Endothelial cell of umbilical vein (primary cell): ENCODE measurements around the gene ITPKB. TPM values are rescaled to one million over a fixed set of nuclear protein-coding genes. Genes with fewer than 3 reads are reported as not detected.

Experiments used
- BruUV-seq: library from RNA; stranded (reverse); fragments of 400-500 nt; replicated peaks from 2 replicates; lab custom pipeline; 2021; lab: Mats Ljungman, UMichigan
- CTCF ChIA-PET: fragments of 300-600, 350-600 bp; sonication (Branson Sonifier 250); formaldehyde crosslinking; loops from one replicate; lab custom pipeline; 2021; ENCODE audit warnings: antibody characterized with exemption, inconsistent platforms; lab: Charles Lee
- POLR2A ChIA-PET: fragments of 300-600, 350-600 bp; sonication (Branson Sonifier 250); formaldehyde crosslinking; loops from one replicate; lab custom pipeline; 2021; ENCODE audit warnings: antibody characterized with exemption, inconsistent platforms; lab: Charles Lee
- DNase-seq: peaks from one replicate; pipeline ENCODE4 v3.0.0-alpha.2; 2011; ENCODE audit warnings: low read depth, low spot score
- FAIRE-seq: peaks from 2 replicates; lab custom pipeline; 2011; peaks lifted over from hg19 to GRCh38; lab: Jason Lieb, UNC
- H2AFZ ChIP-seq: 2 replicates; pipeline ENCODE4 v1.6.0; 2012; ENCODE audit warnings: low read depth, low read length, control low read depth, inconsistent platforms
- H3K27ac ChIP-seq: 2 replicates; pipeline ENCODE4 v1.5.1; 2011; ENCODE audit warnings: low read depth, mild to moderate bottlenecking, control low read depth, low read length, moderate library complexity; ENCODE audit not compliant: insufficient read depth
- H3K27me3 ChIP-seq, 2 experiments: 2 replicates each; pipeline versions ENCODE4 v1.6.0 to v1.6.1; 2011; ENCODE audit warnings: low read length in 2 of 2, mixed read lengths in 1 of 2; ENCODE audit not compliant: control insufficient read depth in 2 of 2, insufficient read depth in 2 of 2
- H3K36me3 ChIP-seq, 2 experiments: 2 replicates in 1 of 2; 3 replicates in 1 of 2; pipeline ENCODE4 v1.5.1; 2011; ENCODE audit warnings: low read length in 2 of 2, mild to moderate bottlenecking in 1 of 2, moderate library complexity in 1 of 2; ENCODE audit not compliant: control insufficient read depth in 2 of 2, insufficient read depth in 2 of 2; ENCODE audit errors: extremely low read depth in 1 of 2
- H3K4me1 ChIP-seq: 3 replicates; pipeline ENCODE4 v1.5.1; 2011; ENCODE audit warnings: mild to moderate bottlenecking, low read length; ENCODE audit not compliant: control insufficient read depth, insufficient read depth; ENCODE audit errors: extremely low read depth
- H3K4me2 ChIP-seq: 2 replicates; pipeline ENCODE4 v1.6.1; 2011; ENCODE audit warnings: low read length, control low read depth, mixed read lengths; ENCODE audit not compliant: insufficient read depth
- H3K4me3 ChIP-seq, 3 experiments: fragments of 200-600 bp in 1 of 3; sonication (generic), shearing (Covaris generic) in 1 of 3; replicated peaks in 1 of 3; 2 replicates each; pipeline ENCODE4 v1.5.1; 2011 to 2016; ENCODE audit warnings: control low read depth in 3 of 3, low read length in 3 of 3, mild to moderate bottlenecking in 2 of 3, inconsistent platforms in 1 of 3, low read depth in 1 of 3, moderate library complexity in 1 of 3; ENCODE audit not compliant: insufficient read depth in 1 of 3
- H3K79me2 ChIP-seq: 2 replicates; pipeline ENCODE4 v1.6.0; 2012; ENCODE audit warnings: low read length, inconsistent platforms; ENCODE audit not compliant: control insufficient read depth, insufficient read depth
- H3K9ac ChIP-seq: replicated peaks from 2 replicates; pipeline ENCODE3; 2011; ENCODE audit warnings: low read length, control low read depth; ENCODE audit not compliant: insufficient read depth; ENCODE audit errors: extremely low read depth
- H3K9me1 ChIP-seq: replicated peaks from 3 replicates; pipeline ENCODE4 v1.6.0; 2011; ENCODE audit warnings: mild to moderate bottlenecking, low read length; ENCODE audit not compliant: control insufficient read depth, insufficient read depth; ENCODE audit errors: extremely low read depth
- H3K9me3 ChIP-seq: replicated peaks from 2 replicates; pipeline ENCODE4 v1.5.1; 2012; ENCODE audit warnings: low read length, inconsistent platforms; ENCODE audit not compliant: control insufficient read depth, insufficient read depth
- H4K20me1 ChIP-seq: replicated peaks from 2 replicates; pipeline ENCODE3; 2011; ENCODE audit warnings: mild to moderate bottlenecking, low read length; ENCODE audit not compliant: control insufficient read depth, insufficient read depth; ENCODE audit errors: extremely low read depth
- CTCF ChIP-seq, 2 donors: IDR thresholded peaks; 1 replicate in 1 of 2; 2 replicates in 1 of 2; pipeline ENCODE4 v1.5.1; 2011; ENCODE audit warnings: low read length in 2 of 2, mild to moderate bottlenecking in 2 of 2, moderate library complexity in 2 of 2, control low read depth in 1 of 2, inconsistent platforms in 1 of 2, low read depth in 1 of 2; ENCODE audit not compliant: insufficient read depth in 1 of 2; ENCODE audit errors: extremely low read depth in 1 of 2
- EZH2 ChIP-seq: IDR thresholded peaks from 2 replicates; pipeline ENCODE4 v1.6.1; 2012; ENCODE audit warnings: borderline replicate concordance, low read depth, mild to moderate bottlenecking, moderate library complexity, low read length, inconsistent platforms; ENCODE audit not compliant: severe bottlenecking
- FOS ChIP-seq: IDR thresholded peaks from 2 replicates; pipeline ENCODE4 v1.6.1; 2011; ENCODE audit warnings: mild to moderate bottlenecking, low read length, moderate library complexity, borderline replicate concordance; ENCODE audit not compliant: insufficient read depth
- GATA2 ChIP-seq: IDR thresholded peaks from 2 replicates; pipeline ENCODE4 v1.7.0; 2011; ENCODE audit warnings: low read depth, mild to moderate bottlenecking, moderate library complexity, mixed read lengths, low read length; ENCODE audit not compliant: insufficient read length, insufficient read depth
- JUN ChIP-seq: IDR thresholded peaks from 2 replicates; pipeline ENCODE4 v1.6.1; 2011; ENCODE audit warnings: borderline replicate concordance, low read depth; ENCODE audit not compliant: insufficient read length, insufficient read depth
- MYC ChIP-seq: IDR thresholded peaks from one replicate; pipeline ENCODE4 v1.6.1; 2011; ENCODE audit warnings: mild to moderate bottlenecking, low read depth, low read length
- POLR2A ChIP-seq: IDR thresholded peaks from 2 replicates; pipeline ENCODE4 v1.6.1; 2012; ENCODE audit warnings: low read depth, mild to moderate bottlenecking, control low read depth, low read length
- POLR2AphosphoS5 ChIP-seq: IDR thresholded peaks from 2 replicates; pipeline ENCODE4 v1.6.1; 2012; ENCODE audit warnings: low read depth, mild to moderate bottlenecking, control low read depth, low read length, moderate library complexity; ENCODE audit not compliant: insufficient read depth
- dilution Hi-C: fragments of 300-500 bp; cut with MboI; formaldehyde crosslinking; loops from one replicate; pipeline ENCODE4 v1.15.0; 2019; ENCODE audit warnings: low sequenced_read_pairs; ENCODE audit not compliant: extremely low pct_ligation_motif_present
- intact Hi-C: fragments of 100-400 bp; cut with micrococcal nuclease; formaldehyde crosslinking; loops from one replicate; pipeline ENCODE4 v1.10.0; 2022
- polyA plus RNA-seq, 4 experiments: library from polyadenylated mRNA; depleted of rRNA in 3 of 4; stranded (reverse) in 3 of 4; unstranded in 1 of 4; fragments of >200 nt; gene quantifications; 2 replicates each; pipeline versions ENCODE4 v1.2.1 to v1.2.3, GENCODE V29; 2011 to 2012; ENCODE audit warnings: missing spikeins in 1 of 4
- total RNA-seq: library from RNA; stranded (reverse); gene quantifications from 2 replicates; pipeline ENCODE4 v1.2.3, GENCODE V29; 2021
- TF ChIP-seq, protein P1 (sequence below): IDR thresholded peaks from 2 replicates; pipeline ENCODE4 v1.6.1; 2011; ENCODE audit not compliant: insufficient read depth, insufficient read length

The ITPKB gene
- total and polyA plus RNA-seq, 2 donors (not counting 3 experiments of a cell fraction or from before 2014, with no cell fraction given): 7.7 to 34.8 TPM

GRCh38 chr1:226709953-226710352 lies 29.1 kb downstream of the ITPKB start:
- Histone ChIP-seq H3K9me3 (no peaks in the 10 kb centered on the region), H3K4me2 (no peak overlapping the region), H3K9ac (no peak overlapping the region), H2AFZ (no peak overlapping the region), H4K20me1 (no peaks in the 10 kb centered on the region), H3K27me3 (no peaks in the 10 kb centered on the region), H3K36me3 (no peaks in the 10 kb centered on the region), H3K9me1 (no peaks in the 10 kb centered on the region), H3K4me3 (no peak overlapping the region), H3K79me2 (no peaks in the 10 kb centered on the region), H3K4me1 (peaks cover 20% of the 10 kb centered on the region), H3K27ac (no peak overlapping the region)
- intact Hi-C loops: no loop called here
- dilution Hi-C loops: no loop called here
- ChIA-PET POLR2A (no interaction called here), CTCF (interaction anchor here (1.3 to 1.4 kb wide), 4 partner anchors 11 to 118 kb away, joined by 3 to 5 read pairs (median 4); no protein-coding TSS in a partner anchor)
- no TSS peak for BruUV-seq
- DNase-seq (no peak), FAIRE-seq (no peak)
- no peak for TF ChIP-seq POLR2A

DNA sequence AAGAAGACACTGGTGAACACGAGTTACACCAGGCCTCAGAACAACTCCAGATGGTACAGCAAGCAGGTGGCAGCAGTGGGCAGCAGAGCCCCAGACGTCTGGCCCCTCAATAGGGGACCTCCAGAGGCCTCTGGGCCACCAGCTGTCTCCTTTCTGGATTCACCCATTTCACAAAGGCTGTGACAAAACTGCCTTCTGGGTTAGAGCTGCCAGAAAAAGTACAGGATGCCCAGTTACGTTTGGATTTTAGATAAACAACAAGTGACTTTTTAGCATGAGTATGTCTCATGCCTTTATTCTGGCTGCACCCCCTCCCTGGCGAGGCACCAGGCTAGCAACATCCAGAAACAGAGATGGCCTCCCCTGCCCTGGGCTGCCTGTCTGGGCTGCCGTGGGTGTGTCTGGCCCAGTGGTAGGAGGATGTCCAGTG lies 30.1 kb downstream of the ITPKB start:
- no peak overlapping the region for H3K9ac ChIP-seq
- no peaks in the 10 kb centered on the region for H3K36me3 ChIP-seq
- no peak for FAIRE-seq
- no peak for DNase-seq
- H3K4me3 ChIP-seq: no peak overlapping the region
- no peak overlapping the region for H2AFZ ChIP-seq
- TF ChIP-seq POLR2A: no peak
- no peak for TF ChIP-seq MYC
- TF ChIP-seq GATA2: no peak
- TF ChIP-seq, protein P1, sequence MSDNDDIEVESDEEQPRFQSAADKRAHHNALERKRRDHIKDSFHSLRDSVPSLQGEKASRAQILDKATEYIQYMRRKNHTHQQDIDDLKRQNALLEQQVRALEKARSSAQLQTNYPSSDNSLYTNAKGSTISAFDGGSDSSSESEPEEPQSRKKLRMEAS: no peak
- no peak for TF ChIP-seq JUN
- TF ChIP-seq EZH2: no peak
- no peak for TF ChIP-seq POLR2AphosphoS5
- no peak for TF ChIP-seq CTCF (IDR thresholded peaks at IDR 0.05; ENCODE audit: extremely low read depth in 1 of 2, insufficient read depth in 1 of 2, low read depth in 1 of 2, low read length in 2 of 2)
- TF ChIP-seq FOS: no peak
- ChIA-PET CTCF (interaction anchor here (1.4 to 1.5 kb wide), 2 partner anchors 51 to 83 kb away, joined by 3 to 4 read pairs; no protein-coding TSS in a partner anchor), POLR2A (no interaction called here)
- no peak overlapping the region for H3K27ac ChIP-seq
- dilution Hi-C loops (no loop called here), intact Hi-C loops (no loop called here)
- no peak overlapping the region for H3K4me2 ChIP-seq
- no peaks in the 10 kb centered on the region for H3K9me3 ChIP-seq
- BruUV-seq: no TSS peak
- H3K27me3 ChIP-seq: no peaks in the 10 kb centered on the region
- peaks cover 20% of the 10 kb centered on the region for H3K4me1 ChIP-seq
- no peaks in the 10 kb centered on the region for H3K79me2 ChIP-seq
- no peaks in the 10 kb centered on the region for H3K9me1 ChIP-seq
- H4K20me1 ChIP-seq: no peaks in the 10 kb centered on the region
